ENCODE data around the gene CAPN15. TPM values are rescaled to one million over a fixed set of nuclear protein-coding genes. Genes with fewer than 3 reads are reported as not detected.

Gene CAPN15
- total RNA-seq, 6 experiments from 2014 or later: 35.3 to 41.4 (median 40.2) TPM

DNA sequence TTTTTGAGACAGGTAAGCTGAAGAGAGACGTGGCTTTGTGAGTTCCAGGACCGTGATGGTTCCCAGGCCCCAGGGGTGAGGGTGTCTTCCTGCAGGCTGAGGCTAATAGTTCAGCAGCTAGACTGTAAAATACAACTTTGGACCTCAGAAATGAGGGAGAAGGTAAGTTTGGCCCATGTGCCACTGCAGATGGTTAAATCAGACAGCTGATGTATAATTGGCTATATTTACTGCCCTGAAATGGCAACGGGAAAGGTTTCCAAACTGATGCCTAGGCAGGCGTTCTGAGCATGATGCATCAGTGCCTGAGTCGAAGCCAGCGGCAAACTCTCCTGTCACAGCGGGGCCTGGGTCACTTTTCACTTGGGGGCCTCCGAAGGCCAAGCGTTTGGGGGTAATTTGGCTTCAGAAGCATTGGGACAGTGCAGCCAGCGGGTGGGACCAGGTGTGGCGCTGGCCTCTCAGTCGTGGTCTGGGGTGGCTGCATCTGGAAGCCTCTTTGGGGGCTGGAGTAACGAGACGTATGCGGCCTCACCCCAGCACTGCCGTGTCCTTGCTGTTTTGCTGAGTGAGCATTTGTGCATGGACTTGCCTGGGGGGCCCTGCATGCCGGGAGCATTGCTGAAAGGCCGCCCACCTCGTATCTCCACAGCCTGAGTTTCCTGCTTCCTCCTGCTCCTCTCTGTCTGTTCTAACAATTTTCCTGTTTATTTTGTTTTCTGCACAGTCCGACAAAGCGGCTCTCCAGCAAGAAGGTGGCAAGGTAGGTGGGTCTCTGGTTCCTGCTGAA is 31.2 kb upstream of the CAPN15 start:
- H3K27me3 Mint-ChIP-seq (ENCODE audit: insufficient read depth): peaks cover 4% of the 10 kb centered on the region
- H3K4me1 Mint-ChIP-seq (ENCODE audit: low read depth): no peaks in the 10 kb centered on the region
- H3K27ac Mint-ChIP-seq: no peak overlapping the region
- no peaks in the 10 kb centered on the region for H3K9me3 Mint-ChIP-seq
- TF ChIP-seq, protein P1, sequence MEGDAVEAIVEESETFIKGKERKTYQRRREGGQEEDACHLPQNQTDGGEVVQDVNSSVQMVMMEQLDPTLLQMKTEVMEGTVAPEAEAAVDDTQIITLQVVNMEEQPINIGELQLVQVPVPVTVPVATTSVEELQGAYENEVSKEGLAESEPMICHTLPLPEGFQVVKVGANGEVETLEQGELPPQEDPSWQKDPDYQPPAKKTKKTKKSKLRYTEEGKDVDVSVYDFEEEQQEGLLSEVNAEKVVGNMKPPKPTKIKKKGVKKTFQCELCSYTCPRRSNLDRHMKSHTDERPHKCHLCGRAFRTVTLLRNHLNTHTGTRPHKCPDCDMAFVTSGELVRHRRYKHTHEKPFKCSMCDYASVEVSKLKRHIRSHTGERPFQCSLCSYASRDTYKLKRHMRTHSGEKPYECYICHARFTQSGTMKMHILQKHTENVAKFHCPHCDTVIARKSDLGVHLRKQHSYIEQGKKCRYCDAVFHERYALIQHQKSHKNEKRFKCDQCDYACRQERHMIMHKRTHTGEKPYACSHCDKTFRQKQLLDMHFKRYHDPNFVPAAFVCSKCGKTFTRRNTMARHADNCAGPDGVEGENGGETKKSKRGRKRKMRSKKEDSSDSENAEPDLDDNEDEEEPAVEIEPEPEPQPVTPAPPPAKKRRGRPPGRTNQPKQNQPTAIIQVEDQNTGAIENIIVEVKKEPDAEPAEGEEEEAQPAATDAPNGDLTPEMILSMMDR (IDR thresholded peaks at IDR 0.05): no peak
- no peaks in the 10 kb centered on the region for H3K36me3 Mint-ChIP-seq (ENCODE audit: low read depth)
- no peak overlapping the region for H3K4me3 Mint-ChIP-seq
- DNase-seq: no peak

DNA sequence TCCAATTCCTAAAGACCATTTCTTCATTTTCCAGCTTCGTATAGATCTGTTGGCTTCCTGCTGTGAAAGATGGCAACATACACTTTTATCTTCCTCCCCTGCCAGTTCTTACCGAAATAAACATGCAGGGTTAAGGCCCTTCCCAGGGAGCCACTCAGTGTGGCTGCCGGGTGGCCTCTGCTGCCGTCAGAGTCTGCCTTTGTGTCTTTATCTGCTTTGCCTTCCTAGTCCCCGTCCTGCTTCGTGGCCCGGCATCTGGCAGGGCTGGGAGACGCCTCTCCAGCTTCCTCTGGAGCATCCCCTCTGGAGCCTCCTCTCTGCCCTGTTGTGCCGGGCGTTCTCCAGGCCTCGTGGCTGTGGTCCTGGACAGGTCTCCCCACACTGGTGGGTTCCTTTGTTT is 30.3 kb upstream of the CAPN15 start:
- Mint-ChIP-seq H3K4me3 (no peak overlapping the region), H3K27me3 (ENCODE audit: insufficient read depth) (no peaks in the 10 kb centered on the region; the same call in 1 of the 2 replicates), H3K9me3 (no peaks in the 10 kb centered on the region), H3K27ac (no peak overlapping the region), H3K36me3 (ENCODE audit: low read depth) (no peaks in the 10 kb centered on the region), H3K4me1 (ENCODE audit: low read depth) (no peaks in the 10 kb centered on the region)
- no peak for DNase-seq
- TF ChIP-seq, protein P1 (IDR thresholded peaks at IDR 0.05): no peak

DNA sequence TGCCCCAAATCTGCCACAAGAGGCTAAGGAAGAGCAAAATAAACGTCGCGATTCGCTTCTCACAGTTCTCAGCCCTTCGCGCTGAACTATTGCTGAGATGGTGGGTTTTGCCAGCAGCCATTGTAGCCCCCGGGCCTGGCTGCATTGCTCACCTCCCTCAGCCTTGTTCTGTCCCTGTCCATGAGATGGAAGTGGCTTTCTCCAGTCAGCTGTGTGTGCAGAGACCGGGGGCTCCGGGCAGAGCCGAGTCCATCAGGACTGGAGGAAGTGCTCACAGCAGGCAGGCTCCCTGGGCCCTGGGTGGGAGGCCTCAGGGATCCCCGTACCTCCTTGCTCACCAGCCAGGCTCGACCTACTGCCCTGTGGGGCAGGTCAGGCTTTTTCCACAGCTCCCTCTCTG is 27.6 kb upstream of the CAPN15 start:
- H3K27me3 Mint-ChIP-seq (ENCODE audit: insufficient read depth): no peaks in the 10 kb centered on the region; the same call in 1 of the 2 replicates
- TF ChIP-seq, protein P1 (IDR thresholded peaks at IDR 0.05): no peak
- H3K36me3 Mint-ChIP-seq (ENCODE audit: low read depth): no peaks in the 10 kb centered on the region
- H3K4me1 Mint-ChIP-seq (ENCODE audit: low read depth): no peaks in the 10 kb centered on the region
- no peak overlapping the region for H3K27ac Mint-ChIP-seq
- H3K9me3 Mint-ChIP-seq: no peaks in the 10 kb centered on the region
- H3K4me3 Mint-ChIP-seq: no peak overlapping the region
- DNase-seq: no peak

DNA sequence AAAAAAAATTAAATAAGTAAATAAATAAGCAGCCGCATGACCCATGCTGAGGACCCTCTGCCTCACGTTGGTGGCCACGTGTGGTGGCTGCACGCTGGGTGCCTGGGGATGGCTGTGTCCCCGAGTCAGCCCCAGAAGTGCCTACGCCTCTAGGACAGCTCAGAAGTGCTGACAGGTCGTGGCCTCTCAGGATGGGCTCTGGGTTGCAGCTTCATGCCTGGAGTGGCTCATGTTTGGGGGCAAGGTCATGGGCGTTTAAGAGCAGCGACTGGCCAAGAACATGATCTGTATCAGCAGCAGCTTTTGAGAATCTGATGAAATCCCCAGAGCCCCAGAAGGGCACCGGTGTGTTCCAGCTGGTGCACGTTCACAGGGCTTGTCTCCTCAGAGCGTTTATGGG is 26.8 kb upstream of the CAPN15 start:
- H3K27me3 Mint-ChIP-seq (ENCODE audit: insufficient read depth): no peaks in the 10 kb centered on the region; the same call in 1 of the 2 replicates
- H3K4me1 Mint-ChIP-seq (ENCODE audit: low read depth): no peaks in the 10 kb centered on the region
- no peaks in the 10 kb centered on the region for H3K36me3 Mint-ChIP-seq (ENCODE audit: low read depth)
- H3K27ac Mint-ChIP-seq: no peak overlapping the region
- H3K4me3 Mint-ChIP-seq: no peak overlapping the region
- no peak for DNase-seq
- no peaks in the 10 kb centered on the region for H3K9me3 Mint-ChIP-seq
- TF ChIP-seq, protein P1 (IDR thresholded peaks at IDR 0.05): no peak

DNA sequence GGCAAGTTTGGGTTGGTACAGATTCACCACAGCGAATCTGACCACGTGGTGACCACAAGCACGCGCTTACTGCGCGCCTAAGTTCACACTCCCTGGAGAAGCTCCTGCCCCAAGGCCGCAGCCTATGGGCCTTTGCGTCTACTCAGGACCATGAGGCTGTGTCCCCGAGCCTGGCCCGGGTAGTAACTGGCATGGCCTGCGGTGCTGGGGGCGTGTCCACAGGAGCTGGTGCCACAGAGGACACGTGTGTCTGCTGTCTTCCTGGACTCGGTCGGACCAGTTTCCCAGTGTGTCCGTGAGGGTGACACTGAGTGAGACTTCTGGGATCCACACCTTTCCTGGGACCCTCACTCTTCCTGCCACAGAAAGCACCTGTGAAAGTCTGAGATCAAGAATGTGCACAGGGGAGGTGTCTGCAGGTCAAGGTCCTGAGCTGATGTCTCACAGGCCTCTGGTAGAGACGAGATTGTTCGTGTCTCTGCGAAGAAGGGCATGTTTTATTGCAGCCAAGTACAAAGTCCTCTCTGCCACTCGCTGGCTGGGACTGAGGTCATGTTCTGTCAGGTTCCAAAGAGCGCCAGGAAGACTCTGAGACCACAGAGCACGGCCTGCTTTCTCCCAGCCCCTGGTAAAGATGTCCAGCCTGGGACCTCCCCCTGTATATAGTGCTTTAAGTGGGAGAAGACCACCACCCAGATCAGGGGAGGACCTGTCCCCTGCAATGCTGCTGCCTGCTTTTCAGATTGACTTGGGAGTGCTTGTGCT is 25.2 kb upstream of the CAPN15 start:
- Mint-ChIP-seq H3K27ac (no peak overlapping the region), H3K4me3 (no peak overlapping the region), H3K4me1 (ENCODE audit: low read depth) (no peaks in the 10 kb centered on the region), H3K9me3 (no peaks in the 10 kb centered on the region), H3K36me3 (ENCODE audit: low read depth) (no peaks in the 10 kb centered on the region), H3K27me3 (ENCODE audit: insufficient read depth) (no peaks in the 10 kb centered on the region; the same call in 1 of the 2 replicates)
- no peak for DNase-seq
- TF ChIP-seq, protein P1 (IDR thresholded peaks at IDR 0.05): no peak
